Superior temporal gyrus (tissue), 1 donor: ENCODE measurements around the gene EXOC3.

Experiments
- DNase-seq: peaks from one replicate; pipeline ENCODE4 v3.0.0-alpha.2; 2016; ENCODE audit errors: extremely low spot score

The EXOC3 gene

GRCh38 chr5:425714-426113, 17.3 kb upstream of the EXOC3 start:
- DNase-seq: peak; percentile 53

- no peak for DNase-seq
Observed at GRCh38 chr5:426392-426976, 16.5 kb upstream of the EXOC3 start.

GRCh38 chr5:427415-428087, 15.4 kb upstream of the EXOC3 start:
- DNase-seq: no peak

GRCh38 chr5:428219-428618, 14.8 kb upstream of the EXOC3 start:
- DNase-seq: no peak

GRCh38 chr5:428754-429452, 14.1 kb upstream of the EXOC3 start:
- no peak for DNase-seq

GRCh38 chr5:429453-430188, 13.4 kb upstream of the EXOC3 start:
- no peak for DNase-seq

- no peak for DNase-seq
Observed at GRCh38 chr5:430214-430925, 12.6 kb upstream of the EXOC3 start.

- no peak for DNase-seq
Observed at GRCh38 chr5:431001-431710, 11.8 kb upstream of the EXOC3 start.

- no peak for DNase-seq
Observed at GRCh38 chr5:431711-432050, 11.3 kb upstream of the EXOC3 start.

- DNase-seq: no peak
Observed at GRCh38 chr5:432201-432927, 10.6 kb upstream of the EXOC3 start.

- no peak for DNase-seq
Observed at GRCh38 chr5:432928-433791, 9.8 kb upstream of the EXOC3 start.

- no peak for DNase-seq
Observed at GRCh38 chr5:433836-434235, 9.1 kb upstream of the EXOC3 start.

GRCh38 chr5:434443-435146, 8.4 kb upstream of the EXOC3 start:
- no peak for DNase-seq

- no peak for DNase-seq
Observed at GRCh38 chr5:435156-435790, 7.7 kb upstream of the EXOC3 start.

- no peak for DNase-seq
Observed at GRCh38 chr5:435961-436640, 6.9 kb upstream of the EXOC3 start.

GRCh38 chr5:436641-436975, 6.4 kb upstream of the EXOC3 start:
- no peak for DNase-seq

GRCh38 chr5:437281-437771, 5.7 kb upstream of the EXOC3 start:
- DNase-seq: no peak

- no peak for DNase-seq
Observed at GRCh38 chr5:438481-438981, 4.4 kb upstream of the EXOC3 start.
